HEK293 (cell line): Measurements from ENCODE around the gene PIP4K2C.
A peak's percentile ranks its signal among the peaks of the same experiment; 100 is the strongest.

Experiments
- CTCF ChIA-PET: fragments of 350-600 bp; formaldehyde crosslinking; extraction: SDS; loops from one replicate; lab custom pipeline; 2021; ENCODE audit warnings: antibody characterized with exemption; lab: Yijun Ruan, JAX
- POLR2A ChIA-PET: fragments of 300-600 bp; formaldehyde crosslinking; extraction: SDS; loops from one replicate; lab custom pipeline; 2020; ENCODE audit warnings: antibody characterized with exemption, inconsistent platforms; lab: Yijun Ruan, JAX
- H3K27ac ChIP-seq: fragments of 200-500 bp; sonication (Bioruptor generic); 2 replicates; pipeline ENCODE4 v1.5.1; 2014; ENCODE audit warnings: low read depth, low read length, control low read depth, inconsistent platforms; ENCODE audit errors: extremely low read depth
- H3K36me3 ChIP-seq, 2 experiments: fragments of 200-500 bp in 1 of 2; sonication (Bioruptor generic) in 1 of 2; 1 replicate in 1 of 2; 2 replicates in 1 of 2; pipeline ENCODE4 v1.5.1; 2014 to 2017; ENCODE audit warnings: inconsistent platforms in 2 of 2, low read length in 2 of 2; ENCODE audit not compliant: control insufficient read depth in 2 of 2, insufficient read depth in 1 of 2
- H3K4me1 ChIP-seq: fragments of 200-500 bp; sonication (Bioruptor generic); 2 replicates; pipeline ENCODE4 v1.5.1; 2014; ENCODE audit warnings: mild to moderate bottlenecking, low read length, inconsistent platforms; ENCODE audit not compliant: control insufficient read depth, insufficient read depth
- H3K4me3 ChIP-seq: 2 replicates; pipeline ENCODE4 v1.5.1; 2011; ENCODE audit warnings: low read depth, mild to moderate bottlenecking, control low read depth, low read length, moderate library complexity
- H3K9me3 ChIP-seq: fragments of 200-500 bp; sonication (Bioruptor generic); 2 replicates; pipeline ENCODE4 v1.5.1; 2014; ENCODE audit warnings: low read depth, low read length, inconsistent platforms; ENCODE audit not compliant: control insufficient read depth, insufficient read depth
- GLI2 ChIP-seq: fragments of 450-650 bp; formaldehyde crosslinking; IDR thresholded peaks from 2 replicates; pipeline ENCODE4; 2017; ENCODE audit warnings: missing biosample characterization, missing genetic modification characterization, low read depth, borderline replicate concordance
- SCRT1 ChIP-seq: fragments of 450-650 bp; formaldehyde crosslinking; IDR thresholded peaks from 2 replicates; pipeline ENCODE4 v1.5.1; 2016; ENCODE audit warnings: missing biosample characterization, missing genetic modification characterization, borderline replicate concordance
- WT1 ChIP-seq: fragments of 450-650 bp; formaldehyde crosslinking; IDR thresholded peaks from 2 replicates; pipeline ENCODE4 v1.5.1; 2016; ENCODE audit warnings: missing biosample characterization, missing genetic modification characterization
- ZBTB20 ChIP-seq: fragments of 450-650 bp; formaldehyde crosslinking; IDR thresholded peaks from 2 replicates; pipeline ENCODE4 v1.5.1; 2016; ENCODE audit warnings: missing biosample characterization, missing genetic modification characterization
- ZIC2 ChIP-seq: fragments of 450-650 bp; formaldehyde crosslinking; IDR thresholded peaks from 2 replicates; pipeline ENCODE4 v1.5.1; 2016; ENCODE audit warnings: missing biosample characterization, missing genetic modification characterization
- ZNF112 ChIP-seq: fragments of 450-650 bp; formaldehyde crosslinking; IDR thresholded peaks from 2 replicates; pipeline ENCODE4 v1.5.0; 2017; ENCODE audit warnings: missing biosample characterization, missing genetic modification characterization
- ZNF16 ChIP-seq: fragments of 450-650 bp; formaldehyde crosslinking; IDR thresholded peaks from 2 replicates; pipeline ENCODE4 v1.5.1; 2016; ENCODE audit warnings: low read depth, missing biosample characterization, missing genetic modification characterization
- ZNF223 ChIP-seq: fragments of 450-650 bp; formaldehyde crosslinking; IDR thresholded peaks from 2 replicates; pipeline ENCODE4 v1.5.1; 2016; ENCODE audit warnings: missing biosample characterization, missing genetic modification characterization
- ZNF366 ChIP-seq: fragments of 450-650 bp; formaldehyde crosslinking; conservative IDR thresholded peaks from 2 replicates; pipeline ENCODE4 v1.5.1; 2016; ENCODE audit warnings: missing biosample characterization, missing genetic modification characterization
- ZXDB ChIP-seq: fragments of 450-650 bp; formaldehyde crosslinking; IDR thresholded peaks from 2 replicates; pipeline ENCODE4 v1.5.1; 2016; ENCODE audit warnings: missing biosample characterization, missing genetic modification characterization
- TF ChIP-seq, protein P1 (sequence below): fragments of 450-650 bp; formaldehyde crosslinking; IDR thresholded peaks from 2 replicates; pipeline ENCODE4 v1.5.1; 2017; ENCODE audit warnings: missing biosample characterization, mild to moderate bottlenecking, missing genetic modification characterization, moderate library complexity
- TF ChIP-seq, protein P2 (sequence below): fragments of 450-650 bp; formaldehyde crosslinking; IDR thresholded peaks from 2 replicates; pipeline ENCODE4 v1.5.1; 2016; ENCODE audit warnings: missing biosample characterization, missing genetic modification characterization
- TF ChIP-seq, protein P3 (sequence below): fragments of 450-650 bp; formaldehyde crosslinking; IDR thresholded peaks from 2 replicates; pipeline ENCODE4 v1.5.1; 2016; ENCODE audit warnings: missing biosample characterization, missing genetic modification characterization

The PIP4K2C gene

DNA sequence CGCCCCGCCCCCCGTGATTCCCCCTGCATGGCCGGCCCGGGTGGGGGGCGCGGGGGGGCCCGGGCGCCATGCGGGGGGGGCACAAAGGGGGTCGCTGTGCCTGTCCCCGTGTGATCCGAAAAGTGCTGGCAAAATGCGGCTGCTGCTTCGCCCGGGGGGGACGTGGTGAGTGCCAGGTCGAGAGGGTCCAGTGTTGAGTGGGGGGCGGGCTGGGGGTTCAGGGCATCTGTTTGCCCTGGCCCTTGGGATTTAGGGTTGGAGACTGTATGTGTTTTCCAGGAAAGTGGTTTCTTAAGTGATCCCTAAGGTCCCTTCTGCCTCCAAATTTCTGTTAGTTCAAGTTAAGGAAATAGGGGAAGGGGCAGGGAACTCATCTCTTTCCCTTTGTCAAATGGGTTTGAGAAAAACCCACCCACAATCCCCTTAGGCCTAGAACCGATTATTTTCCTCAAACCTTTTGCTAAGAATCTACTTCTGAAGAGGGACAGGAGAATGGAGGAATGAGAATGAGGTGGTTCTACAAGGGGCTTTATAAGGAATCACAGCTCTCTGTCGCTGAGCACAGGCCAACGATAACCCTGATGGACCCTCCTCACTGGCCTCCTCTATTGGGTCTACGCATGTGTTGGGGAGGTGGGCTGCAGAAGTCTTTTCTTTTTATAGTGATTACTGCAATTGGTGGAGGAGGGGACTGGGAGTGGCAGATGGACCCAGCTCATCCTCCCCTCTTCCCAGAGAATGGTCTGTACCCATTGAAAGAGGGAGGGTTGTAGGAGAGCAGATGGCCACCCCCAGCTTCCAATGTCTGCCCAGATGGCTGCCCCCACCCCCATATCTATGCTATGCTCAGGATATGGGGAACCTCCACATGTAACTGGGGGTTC, 21.1 kb downstream of the PIP4K2C start:
- H3K4me1 ChIP-seq = peaks cover 2% of the 10 kb centered on the region
- POLR2A ChIA-PET = interaction anchor here (0.6 to 1.4 kb wide), 6 partner anchors 8 to 303 kb away, joined by 3 to 7 read pairs (median 4); partner anchors contain the start of gene PIP4K2C
- peak overlapping the region; percentile 63 for H3K4me3 ChIP-seq
- H3K27ac ChIP-seq = no peak overlapping the region
- CTCF ChIA-PET = interaction anchor here (0.5 to 5.7 kb wide), 4 partner anchors 10 to 379 kb away, joined by 3 to 54 read pairs (median 4); no protein-coding TSS in a partner anchor
- H3K9me3 ChIP-seq = no peaks in the 10 kb centered on the region
- peaks cover 0 to 61% of the 10 kb centered on the region in 2 experiments; a peak in 1 of 3 replicates for H3K36me3 ChIP-seq
- TF ChIP-seq ZXDB (tag by site-specific recombination) = no peak
- TF ChIP-seq ZNF112 (tag by site-specific recombination) = no peak
- TF ChIP-seq ZNF366 = peak; percentile 37; the same call in 1 of the 2 replicates
- no peak for TF ChIP-seq SCRT1 (tag by site-specific recombination)
- no peak for TF ChIP-seq GLI2 (tag by site-specific recombination)
- TF ChIP-seq ZBTB20 (tag by site-specific recombination) = no peak
- TF ChIP-seq WT1 = no peak
- TF ChIP-seq ZIC2 (tag by site-specific recombination) = no peak
- TF ChIP-seq, protein P1, sequence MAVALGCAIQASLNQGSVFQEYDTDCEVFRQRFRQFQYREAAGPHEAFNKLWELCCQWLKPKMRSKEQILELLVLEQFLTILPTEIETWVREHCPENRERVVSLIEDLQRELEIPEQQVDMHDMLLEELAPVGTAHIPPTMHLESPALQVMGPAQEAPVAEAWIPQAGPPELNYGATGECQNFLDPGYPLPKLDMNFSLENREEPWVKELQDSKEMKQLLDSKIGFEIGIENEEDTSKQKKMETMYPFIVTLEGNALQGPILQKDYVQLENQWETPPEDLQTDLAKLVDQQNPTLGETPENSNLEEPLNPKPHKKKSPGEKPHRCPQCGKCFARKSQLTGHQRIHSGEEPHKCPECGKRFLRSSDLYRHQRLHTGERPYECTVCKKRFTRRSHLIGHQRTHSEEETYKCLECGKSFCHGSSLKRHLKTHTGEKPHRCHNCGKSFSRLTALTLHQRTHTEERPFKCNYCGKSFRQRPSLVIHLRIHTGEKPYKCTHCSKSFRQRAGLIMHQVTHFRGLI (tag by site-specific recombination) = no peak
- TF ChIP-seq, protein P2, sequence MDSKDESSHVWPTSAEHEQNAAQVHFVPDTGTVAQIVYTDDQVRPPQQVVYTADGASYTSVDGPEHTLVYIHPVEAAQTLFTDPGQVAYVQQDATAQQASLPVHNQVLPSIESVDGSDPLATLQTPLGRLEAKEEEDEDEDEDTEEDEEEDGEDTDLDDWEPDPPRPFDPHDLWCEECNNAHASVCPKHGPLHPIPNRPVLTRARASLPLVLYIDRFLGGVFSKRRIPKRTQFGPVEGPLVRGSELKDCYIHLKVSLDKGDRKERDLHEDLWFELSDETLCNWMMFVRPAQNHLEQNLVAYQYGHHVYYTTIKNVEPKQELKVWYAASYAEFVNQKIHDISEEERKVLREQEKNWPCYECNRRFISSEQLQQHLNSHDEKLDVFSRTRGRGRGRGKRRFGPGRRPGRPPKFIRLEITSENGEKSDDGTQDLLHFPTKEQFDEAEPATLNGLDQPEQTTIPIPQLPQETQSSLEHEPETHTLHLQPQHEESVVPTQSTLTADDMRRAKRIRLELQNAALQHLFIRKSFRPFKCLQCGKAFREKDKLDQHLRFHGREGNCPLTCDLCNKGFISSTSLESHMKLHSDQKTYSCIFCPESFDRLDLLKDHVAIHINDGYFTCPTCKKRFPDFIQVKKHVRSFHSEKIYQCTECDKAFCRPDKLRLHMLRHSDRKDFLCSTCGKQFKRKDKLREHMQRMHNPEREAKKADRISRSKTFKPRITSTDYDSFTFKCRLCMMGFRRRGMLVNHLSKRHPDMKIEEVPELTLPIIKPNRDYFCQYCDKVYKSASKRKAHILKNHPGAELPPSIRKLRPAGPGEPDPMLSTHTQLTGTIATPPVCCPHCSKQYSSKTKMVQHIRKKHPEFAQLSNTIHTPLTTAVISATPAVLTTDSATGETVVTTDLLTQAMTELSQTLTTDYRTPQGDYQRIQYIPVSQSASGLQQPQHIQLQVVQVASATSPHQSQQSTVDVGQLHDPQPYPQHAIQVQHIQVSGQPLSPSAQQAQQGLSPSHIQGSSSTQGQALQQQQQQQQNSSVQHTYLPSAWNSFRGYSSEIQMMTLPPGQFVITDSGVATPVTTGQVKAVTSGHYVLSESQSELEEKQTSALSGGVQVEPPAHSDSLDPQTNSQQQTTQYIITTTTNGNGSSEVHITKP (tag by site-specific recombination) = peak; percentile 92
- TF ChIP-seq ZNF16 (tag by site-specific recombination) = no peak
- TF ChIP-seq ZNF223 = no peak

DNA sequence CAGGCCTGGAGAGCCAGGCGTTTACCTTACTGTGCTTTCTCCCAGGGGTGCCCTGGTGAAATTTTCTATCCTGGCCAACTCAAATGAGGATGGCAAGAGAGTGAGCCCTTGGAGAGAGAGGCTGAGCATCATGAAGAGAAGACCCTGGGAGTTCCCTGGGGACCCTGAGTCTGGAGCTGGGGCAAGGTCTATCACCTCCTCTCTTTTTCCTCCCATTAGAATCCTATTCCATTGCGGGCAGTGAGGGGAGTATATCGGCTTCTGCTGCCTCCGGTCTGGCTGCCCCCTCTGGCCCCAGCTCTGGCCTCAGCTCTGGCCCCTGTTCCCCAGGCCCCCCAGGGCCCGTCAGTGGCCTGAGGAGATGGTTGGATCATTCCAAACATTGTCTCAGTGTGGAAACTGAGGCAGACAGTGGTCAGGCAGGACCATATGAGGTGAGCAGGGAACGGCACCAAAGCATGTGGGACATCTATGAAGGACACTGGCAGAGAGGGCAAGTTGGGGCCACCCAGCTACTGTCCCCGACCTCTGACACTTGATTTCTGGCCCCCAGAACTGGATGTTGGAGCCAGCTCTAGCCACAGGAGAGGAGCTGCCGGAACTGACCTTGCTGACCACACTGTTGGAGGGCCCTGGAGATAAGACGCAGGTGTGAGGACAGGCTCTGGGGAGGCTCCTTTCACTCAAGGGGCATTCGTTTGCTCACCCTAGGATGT, 21.9 kb downstream of the PIP4K2C start:
- H3K27ac ChIP-seq = no peak overlapping the region
- ChIA-PET POLR2A (no interaction called here), CTCF (interaction anchor here (1.0 to 5.7 kb wide), 3 partner anchors 10 to 29 kb away, joined by 3 to 54 read pairs (median 5); partner anchors contain the start of gene B4GALNT1)
- H3K9me3 ChIP-seq = no peaks in the 10 kb centered on the region
- peaks cover 0 to 65% of the 10 kb centered on the region in 2 experiments; a peak in 1 of 3 replicates for H3K36me3 ChIP-seq
- peaks cover 2% of the 10 kb centered on the region for H3K4me1 ChIP-seq
- no peak overlapping the region for H3K4me3 ChIP-seq
- TF ChIP-seq, protein P3, sequence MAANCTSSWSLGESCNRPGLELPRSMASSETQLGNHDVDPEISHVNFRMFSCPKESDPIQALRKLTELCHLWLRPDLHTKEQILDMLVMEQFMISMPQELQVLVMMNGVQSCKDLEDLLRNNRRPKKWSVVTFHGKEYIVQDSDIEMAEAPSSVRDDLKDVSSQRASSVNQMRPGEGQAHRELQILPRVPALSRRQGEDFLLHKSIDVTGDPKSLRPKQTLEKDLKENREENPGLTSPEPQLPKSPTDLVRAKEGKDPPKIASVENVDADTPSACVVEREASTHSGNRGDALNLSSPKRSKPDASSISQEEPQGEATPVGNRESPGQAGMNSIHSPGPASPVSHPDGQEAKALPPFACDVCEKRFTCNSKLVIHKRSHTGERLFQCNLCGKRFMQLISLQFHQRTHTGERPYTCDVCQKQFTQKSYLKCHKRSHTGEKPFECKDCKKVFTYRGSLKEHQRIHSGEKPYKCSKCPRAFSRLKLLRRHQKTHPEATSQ = no peak
- TF ChIP-seq, protein P2 (tag by site-specific recombination) = peak; percentile 16; the same call in 1 of the 2 replicates
